PC-9 (cell line): ENCODE measurements around the gene LRRC3C.

Experiments used
- EZH2 ChIP-seq: fragments of 200-600 bp; sonication (generic); IDR thresholded peaks from 2 replicates; pipeline ENCODE4 v1.8.0; 2017; ENCODE audit warnings: antibody characterized with exemption, low read depth
- TF ChIP-seq, protein P1 (sequence below): fragments of 200-600 bp; sonication (generic); conservative IDR thresholded peaks from 2 replicates; pipeline ENCODE4 v1.6.1; 2017; ENCODE audit warnings: mixed run types, antibody characterized with exemption, mild to moderate bottlenecking, moderate library complexity

GRCh38 chr17:39887078-39887477, 40.5 kb upstream of the LRRC3C start:
- TF ChIP-seq, protein P1, sequence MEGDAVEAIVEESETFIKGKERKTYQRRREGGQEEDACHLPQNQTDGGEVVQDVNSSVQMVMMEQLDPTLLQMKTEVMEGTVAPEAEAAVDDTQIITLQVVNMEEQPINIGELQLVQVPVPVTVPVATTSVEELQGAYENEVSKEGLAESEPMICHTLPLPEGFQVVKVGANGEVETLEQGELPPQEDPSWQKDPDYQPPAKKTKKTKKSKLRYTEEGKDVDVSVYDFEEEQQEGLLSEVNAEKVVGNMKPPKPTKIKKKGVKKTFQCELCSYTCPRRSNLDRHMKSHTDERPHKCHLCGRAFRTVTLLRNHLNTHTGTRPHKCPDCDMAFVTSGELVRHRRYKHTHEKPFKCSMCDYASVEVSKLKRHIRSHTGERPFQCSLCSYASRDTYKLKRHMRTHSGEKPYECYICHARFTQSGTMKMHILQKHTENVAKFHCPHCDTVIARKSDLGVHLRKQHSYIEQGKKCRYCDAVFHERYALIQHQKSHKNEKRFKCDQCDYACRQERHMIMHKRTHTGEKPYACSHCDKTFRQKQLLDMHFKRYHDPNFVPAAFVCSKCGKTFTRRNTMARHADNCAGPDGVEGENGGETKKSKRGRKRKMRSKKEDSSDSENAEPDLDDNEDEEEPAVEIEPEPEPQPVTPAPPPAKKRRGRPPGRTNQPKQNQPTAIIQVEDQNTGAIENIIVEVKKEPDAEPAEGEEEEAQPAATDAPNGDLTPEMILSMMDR = no peak
- no peak for TF ChIP-seq EZH2
